GM20000 (cell line): ENCODE data around the gene PPARGC1A.

Experiments
- DNase-seq: peaks from one replicate; pipeline ENCODE4 v3.0.0; 2012; ENCODE audit warnings: low spot score
- TF ChIP-seq, protein P1 (sequence below): IDR thresholded peaks from 2 replicates; pipeline ENCODE4 v1.5.1; 2012; ENCODE audit warnings: mild to moderate bottlenecking, control low read depth; ENCODE audit errors: extremely low read depth, missing control alignments

The PPARGC1A gene

DNA sequence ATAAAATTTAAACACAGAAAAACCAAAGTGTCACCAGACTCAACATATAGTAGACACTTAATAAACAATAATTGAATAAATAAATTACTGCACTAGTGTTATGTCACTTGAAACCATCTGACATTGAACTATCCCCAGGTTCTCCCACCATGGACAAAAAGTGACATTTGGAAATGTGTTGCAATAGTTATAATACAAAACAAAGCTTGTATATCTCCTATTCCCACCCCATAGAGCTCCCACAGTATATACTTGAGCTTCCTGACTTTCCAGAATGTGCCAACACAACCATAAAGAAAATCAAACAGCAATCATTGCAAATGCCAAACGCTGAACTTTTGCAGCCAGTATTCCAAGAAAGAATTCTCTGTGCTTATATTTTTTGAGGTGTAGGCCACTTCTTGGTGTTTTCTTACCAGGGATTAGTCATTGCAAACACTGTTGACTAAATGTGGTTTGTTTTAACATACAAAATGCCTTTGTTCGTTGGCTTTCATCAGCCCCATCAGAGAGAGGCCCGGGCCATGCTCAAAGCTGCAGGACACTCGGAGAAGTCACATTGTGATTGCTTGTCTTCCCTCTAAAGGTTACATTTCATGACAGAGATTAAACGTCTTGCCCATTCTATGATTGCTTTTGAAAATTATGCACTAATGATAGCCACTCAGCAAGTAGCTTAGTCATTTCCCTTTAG is 33.8 kb downstream of the PPARGC1A start:
- no peak for DNase-seq
- TF ChIP-seq, protein P1, sequence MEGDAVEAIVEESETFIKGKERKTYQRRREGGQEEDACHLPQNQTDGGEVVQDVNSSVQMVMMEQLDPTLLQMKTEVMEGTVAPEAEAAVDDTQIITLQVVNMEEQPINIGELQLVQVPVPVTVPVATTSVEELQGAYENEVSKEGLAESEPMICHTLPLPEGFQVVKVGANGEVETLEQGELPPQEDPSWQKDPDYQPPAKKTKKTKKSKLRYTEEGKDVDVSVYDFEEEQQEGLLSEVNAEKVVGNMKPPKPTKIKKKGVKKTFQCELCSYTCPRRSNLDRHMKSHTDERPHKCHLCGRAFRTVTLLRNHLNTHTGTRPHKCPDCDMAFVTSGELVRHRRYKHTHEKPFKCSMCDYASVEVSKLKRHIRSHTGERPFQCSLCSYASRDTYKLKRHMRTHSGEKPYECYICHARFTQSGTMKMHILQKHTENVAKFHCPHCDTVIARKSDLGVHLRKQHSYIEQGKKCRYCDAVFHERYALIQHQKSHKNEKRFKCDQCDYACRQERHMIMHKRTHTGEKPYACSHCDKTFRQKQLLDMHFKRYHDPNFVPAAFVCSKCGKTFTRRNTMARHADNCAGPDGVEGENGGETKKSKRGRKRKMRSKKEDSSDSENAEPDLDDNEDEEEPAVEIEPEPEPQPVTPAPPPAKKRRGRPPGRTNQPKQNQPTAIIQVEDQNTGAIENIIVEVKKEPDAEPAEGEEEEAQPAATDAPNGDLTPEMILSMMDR, result no peak

DNA sequence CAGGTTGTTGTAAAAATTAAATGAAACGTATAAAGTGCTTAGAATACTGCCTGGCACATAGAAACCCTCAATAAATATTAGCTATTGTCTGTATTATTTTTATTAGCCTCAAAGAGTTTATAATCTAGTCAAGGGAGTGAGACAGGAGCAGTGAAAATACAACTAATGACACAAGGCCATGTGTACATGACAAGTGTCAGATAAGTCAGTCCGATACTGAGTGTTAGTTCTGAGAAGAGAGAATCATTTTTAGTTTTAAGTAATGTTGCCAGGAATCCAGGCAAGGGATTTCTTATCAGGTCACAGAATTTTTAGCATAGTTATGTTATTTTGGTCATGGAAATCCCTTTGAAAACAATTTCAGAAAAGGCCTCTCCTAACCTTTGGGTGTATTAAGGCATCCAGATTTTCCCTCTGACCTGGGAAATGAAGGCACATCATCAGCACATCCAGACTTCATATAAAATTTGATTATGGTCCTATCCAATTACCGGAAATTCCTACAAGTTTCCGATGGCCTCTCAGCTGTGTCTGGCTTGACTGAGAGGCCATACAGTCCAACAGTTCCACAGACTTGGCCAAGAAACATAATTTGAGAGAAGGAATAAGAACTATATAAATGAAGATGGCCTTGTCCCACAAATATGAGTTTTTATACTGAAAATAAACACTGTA is 35.7 kb downstream of the PPARGC1A start:
- TF ChIP-seq, protein P1, result no peak
- no peak for DNase-seq

DNA sequence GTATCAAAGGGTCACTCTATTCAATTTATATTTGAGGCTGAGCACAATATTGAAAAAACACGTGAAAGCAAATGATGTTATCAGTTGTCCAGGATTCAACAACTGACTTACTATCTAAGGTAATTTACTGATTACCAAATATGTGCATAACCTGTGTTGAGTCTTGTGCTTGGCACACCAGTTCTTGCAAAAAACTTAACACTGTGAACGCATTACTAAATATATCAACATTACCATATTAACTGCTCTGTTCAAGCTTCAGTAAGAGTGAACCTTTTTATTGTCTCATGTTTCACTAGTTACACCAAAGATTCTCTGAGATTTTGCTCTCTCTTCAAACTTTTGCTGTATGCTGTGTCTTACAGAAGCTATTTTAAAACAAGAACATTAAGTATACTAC is 38.4 kb downstream of the PPARGC1A start:
- TF ChIP-seq, protein P1, result no peak
- DNase-seq, result no peak

DNA sequence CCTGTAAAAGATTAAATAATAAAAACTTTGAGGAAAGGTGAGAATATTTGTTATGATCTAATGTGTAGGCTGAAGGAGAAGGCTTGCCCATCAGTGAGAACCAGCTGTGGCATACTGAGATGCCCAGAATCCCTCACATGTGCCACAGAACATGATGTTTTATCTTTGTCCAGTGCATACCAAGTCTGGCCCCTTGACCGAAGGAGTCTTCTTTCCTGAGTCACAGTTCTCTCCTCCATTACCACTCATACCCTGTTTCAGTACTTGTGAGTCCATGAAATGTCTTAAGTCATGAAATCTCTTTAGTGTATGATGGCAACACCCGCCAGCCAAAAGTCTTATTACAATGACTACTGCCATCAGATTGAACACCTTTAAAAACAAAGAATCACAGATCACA is 42.7 kb downstream of the PPARGC1A start:
- TF ChIP-seq, protein P1, result no peak
- DNase-seq, result no peak

DNA sequence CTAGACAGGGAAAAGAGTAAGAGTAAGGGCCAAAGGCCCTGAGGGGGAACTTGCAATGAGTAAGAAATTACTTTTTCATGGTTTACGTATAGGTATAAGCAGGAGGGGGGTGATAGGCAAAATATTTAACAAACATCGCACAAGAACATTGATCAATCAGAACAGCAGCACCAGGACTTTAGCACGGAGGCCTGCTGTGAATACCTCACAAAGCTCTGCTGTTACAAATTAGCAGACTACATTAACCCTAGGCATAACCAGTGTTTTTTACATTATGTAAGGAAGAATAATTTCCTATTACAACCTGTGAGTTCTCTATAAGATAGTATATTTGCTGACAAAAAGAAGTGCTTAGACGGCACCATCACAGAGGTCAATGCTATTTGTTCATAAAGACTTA is 44.9 kb downstream of the PPARGC1A start:
- TF ChIP-seq, protein P1, result no peak
- DNase-seq, result no peak

DNA sequence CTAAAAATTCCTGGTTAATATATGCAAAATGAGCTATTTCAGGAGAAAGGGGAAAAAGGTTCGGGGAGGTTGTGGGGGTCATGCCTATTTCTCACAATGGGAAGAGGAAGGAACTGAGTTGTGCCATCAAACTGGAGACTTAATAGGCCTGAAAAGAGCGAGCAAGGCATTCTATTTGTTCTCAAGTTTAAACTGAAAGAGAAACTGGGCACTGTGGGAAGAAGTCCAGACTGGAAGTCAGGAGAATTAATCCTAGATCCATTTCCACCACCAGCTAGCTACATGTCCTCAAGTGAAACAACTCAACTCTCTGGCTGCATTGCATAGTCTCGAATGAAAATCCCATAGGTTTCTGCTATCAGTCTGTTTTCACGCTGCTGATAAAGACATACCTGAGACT is 50.6 kb downstream of the PPARGC1A start:
- TF ChIP-seq, protein P1, result no peak

DNA sequence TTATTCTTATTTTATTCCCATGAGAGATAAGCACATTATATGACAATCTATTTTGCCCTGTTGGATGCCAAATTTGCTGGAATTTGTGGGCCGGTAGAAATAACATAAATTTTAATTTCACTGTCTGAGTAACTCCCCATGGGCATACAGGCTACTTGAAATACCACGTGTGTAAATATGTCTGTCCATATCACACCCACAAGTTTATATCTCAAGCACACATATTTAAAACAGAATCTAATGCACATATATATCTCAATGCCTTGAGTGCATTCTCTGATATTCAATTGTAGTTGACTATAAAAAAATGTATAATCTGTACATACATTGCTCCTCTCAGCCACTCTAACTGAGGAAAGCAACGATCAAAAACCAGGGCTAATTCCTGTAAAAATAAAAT is 51.2 kb downstream of the PPARGC1A start:
- no peak for DNase-seq
- TF ChIP-seq, protein P1, result no peak

More for the DNA sequence above, 50.6 kb downstream of the PPARGC1A start:
- no peak for DNase-seq
